Limb (tissue), 2 donors: ENCODE results near the gene DQX1.
A peak's percentile ranks its signal among the peaks of the same experiment; 100 is the strongest.

Experiments
- DNase-seq, 2 donors: peaks; one replicate each; pipeline ENCODE4 v3.0.0-alpha.2; 2016; ENCODE audit errors: extremely low spot score in 2 of 2

The DQX1 gene

GRCh38 chr2:74554820-74555531 is 28.9 kb upstream of the DQX1 start:
- DNase-seq = no peak

- peak; percentile 86 to 90 for DNase-seq
Measured at GRCh38 chr2:74553892-74554819, 28.1 kb upstream of the DQX1 start, which contains the start of the genes DOK1 and LOXL3. Gene DOK1 (plus strand): TSS chr2:74554720. CDS start chr2:74554755, 35 bp downstream. Gene LOXL3 (minus strand): TSS chr2:74553942. CDS start chr2:74552634, 1,308 bp downstream.

- no peak for DNase-seq
Measured at GRCh38 chr2:74552914-74553811, 27.1 kb upstream of the DQX1 start.

GRCh38 chr2:74551942-74552913 is 26.2 kb upstream of the DQX1 start:
- DNase-seq = no peak

GRCh38 chr2:74551530-74551929 is 25.5 kb upstream of the DQX1 start:
- DNase-seq = no peak

GRCh38 chr2:74550231-74550630 is 24.2 kb upstream of the DQX1 start:
- DNase-seq = no peak

- peak in 1 of 2 donors; percentile 67 for DNase-seq
Measured at GRCh38 chr2:74548900-74549826, 23.1 kb upstream of the DQX1 start.

GRCh38 chr2:74548285-74548899 is 22.4 kb upstream of the DQX1 start:
- no peak for DNase-seq

GRCh38 chr2:74546004-74546403 is 20.0 kb upstream of the DQX1 start:
- peak in 1 of 2 donors; percentile 3 for DNase-seq

GRCh38 chr2:74544634-74545033 is 18.6 kb upstream of the DQX1 start:
- DNase-seq = no peak

- DNase-seq = no peak
Measured at GRCh38 chr2:74542978-74543377, 16.9 kb upstream of the DQX1 start.

- no peak for DNase-seq
Measured at GRCh38 chr2:74540291-74540690, 14.3 kb upstream of the DQX1 start.

- no peak for DNase-seq
Measured at GRCh38 chr2:74538881-74539339, 12.9 kb upstream of the DQX1 start.

- DNase-seq = no peak
Measured at GRCh38 chr2:74537140-74537539, 11.1 kb upstream of the DQX1 start.

- no peak for DNase-seq
Measured at GRCh38 chr2:74536166-74536950, 10.3 kb upstream of the DQX1 start.

GRCh38 chr2:74535440-74535965 is 9.5 kb upstream of the DQX1 start:
- DNase-seq = no peak

- no peak for DNase-seq
Measured at GRCh38 chr2:74534411-74534810, 8.4 kb upstream of the DQX1 start.
